ENCODE measurements around the gene PHACTR3. TPM values are rescaled to one million over a fixed set of nuclear protein-coding genes. Genes with fewer than 3 reads are reported as not detected.

Gene PHACTR3
- total RNA-seq, 1 experiment from 2014 or later, result not detected

DNA sequence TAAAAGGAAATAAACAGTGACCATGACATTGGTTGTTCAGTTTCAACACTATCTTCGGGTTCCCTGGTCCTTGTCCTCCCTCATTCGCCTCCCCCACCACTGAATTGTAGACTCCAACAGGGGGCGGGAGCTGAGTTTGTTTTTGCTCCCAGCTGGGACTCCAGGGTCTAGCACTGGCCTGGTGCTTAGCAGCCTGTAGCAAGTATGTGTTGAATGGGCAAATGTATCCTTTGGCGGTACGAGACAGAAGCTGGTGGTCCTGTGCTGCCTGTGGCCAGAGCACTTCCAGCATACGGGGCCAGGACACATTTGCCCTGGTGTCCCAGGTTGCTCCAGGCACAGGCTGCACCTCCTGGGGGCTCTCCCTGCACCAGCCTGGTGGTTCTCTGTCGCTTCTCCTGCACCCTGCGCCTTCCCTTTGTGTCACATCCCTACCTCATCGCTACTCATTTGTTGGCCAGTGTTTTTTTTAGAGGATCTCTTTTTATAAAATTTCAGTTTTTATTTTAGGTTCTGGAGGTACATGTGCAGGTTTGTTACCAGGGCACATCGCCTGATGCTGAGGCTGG is 40.1 kb downstream of the PHACTR3 start:
- H3K4me3 Mint-ChIP-seq, result no peak overlapping the region
- no peaks in the 10 kb centered on the region for H3K4me1 Mint-ChIP-seq
- H3K4me1 ChIP-seq (ENCODE audit: insufficient read depth, low read length), result no peaks in the 10 kb centered on the region
- H4K5ac ChIP-seq (ENCODE audit: insufficient read length, low read depth, low read length), result no peak overlapping the region
- no peak overlapping the region for H3T11ph ChIP-seq (ENCODE audit: low read length)
- peaks cover 35% of the 10 kb centered on the region for H3K9me3 ChIP-seq (ENCODE audit: control insufficient read depth, low read depth, low read length)
- H3K56ac ChIP-seq (ENCODE audit: insufficient read length, low read depth, low read length), result no peak overlapping the region
- no peak overlapping the region for H2BK120ac ChIP-seq (ENCODE audit: low read depth, low read length, poor library complexity, severe bottlenecking)
- no peak overlapping the region for H2BK12ac ChIP-seq (ENCODE audit: insufficient read length, low read depth, low read length)
- H3K27me3 Mint-ChIP-seq (ENCODE audit: low read depth), result peaks cover 24% of the 10 kb centered on the region
- no peak overlapping the region for H2AFZ ChIP-seq (ENCODE audit: low read length)
- peaks cover 6 to 18% (median 9%) of the 10 kb centered on the region in 3 experiments; a peak in 5 of 7 replicates for H3K36me3 Mint-ChIP-seq (ENCODE audit: insufficient read depth in 1 of 3, low read depth in 3 of 3)
- H3K79me1 ChIP-seq (ENCODE audit: insufficient read depth, low read depth, low read length, poor library complexity, severe bottlenecking), result no peaks in the 10 kb centered on the region
- no peak overlapping the region for H2BK5ac ChIP-seq (ENCODE audit: insufficient read length, low read length)
- H2BK20ac ChIP-seq (ENCODE audit: low read depth, low read length, poor library complexity, severe bottlenecking), result no peak overlapping the region
- H4K20me1 ChIP-seq (ENCODE audit: control insufficient read depth, insufficient read depth, insufficient read length), result no peaks in the 10 kb centered on the region
- H2AK5ac ChIP-seq (ENCODE audit: insufficient read length, low read length), result no peak overlapping the region
- no peak for DNase-seq
- H3K9ac ChIP-seq (ENCODE audit: extremely low read depth, insufficient read length, low read length), result no peak overlapping the region
- WGBS (ENCODE audit: extremely low coverage, insufficient read length, low lambda C conversion rate), result no CpG with 5 or more reads among the region's 10 CpGs
- H3K23ac ChIP-seq (ENCODE audit: insufficient read length, low read depth, low read length), result no peak overlapping the region
- no peak overlapping the region for H2BK15ac ChIP-seq (ENCODE audit: low read depth, low read length)
- H3K27me3 ChIP-seq (ENCODE audit: insufficient read depth, low read length), result no peaks in the 10 kb centered on the region
- no peak overlapping the region for H3K18ac ChIP-seq (ENCODE audit: insufficient read length, low read depth, low read length)
- no peak overlapping the region; the same call in 1 of the 2 replicates for H3K14ac ChIP-seq (ENCODE audit: insufficient read depth, low read length)
- no peak overlapping the region for H3K4me2 ChIP-seq (ENCODE audit: insufficient read depth, insufficient read length, low read length)
- H3K79me2 ChIP-seq (ENCODE audit: insufficient read depth, low read length), result no peaks in the 10 kb centered on the region
- H3K27ac ChIP-seq (ENCODE audit: insufficient read length, low read depth, low read length), result no peak overlapping the region
- no peak overlapping the region for H3K27ac Mint-ChIP-seq
- H4K91ac ChIP-seq (ENCODE audit: insufficient read length, low read depth, low read length), result no peak overlapping the region
- no peaks in the 10 kb centered on the region for H3K23me2 ChIP-seq (ENCODE audit: insufficient read length, low read depth, low read length, poor library complexity, severe bottlenecking)
- H3K9me3 Mint-ChIP-seq, result peaks cover 34 to 95% of the 10 kb centered on the region in 2 experiments
- TF ChIP-seq, protein P1, sequence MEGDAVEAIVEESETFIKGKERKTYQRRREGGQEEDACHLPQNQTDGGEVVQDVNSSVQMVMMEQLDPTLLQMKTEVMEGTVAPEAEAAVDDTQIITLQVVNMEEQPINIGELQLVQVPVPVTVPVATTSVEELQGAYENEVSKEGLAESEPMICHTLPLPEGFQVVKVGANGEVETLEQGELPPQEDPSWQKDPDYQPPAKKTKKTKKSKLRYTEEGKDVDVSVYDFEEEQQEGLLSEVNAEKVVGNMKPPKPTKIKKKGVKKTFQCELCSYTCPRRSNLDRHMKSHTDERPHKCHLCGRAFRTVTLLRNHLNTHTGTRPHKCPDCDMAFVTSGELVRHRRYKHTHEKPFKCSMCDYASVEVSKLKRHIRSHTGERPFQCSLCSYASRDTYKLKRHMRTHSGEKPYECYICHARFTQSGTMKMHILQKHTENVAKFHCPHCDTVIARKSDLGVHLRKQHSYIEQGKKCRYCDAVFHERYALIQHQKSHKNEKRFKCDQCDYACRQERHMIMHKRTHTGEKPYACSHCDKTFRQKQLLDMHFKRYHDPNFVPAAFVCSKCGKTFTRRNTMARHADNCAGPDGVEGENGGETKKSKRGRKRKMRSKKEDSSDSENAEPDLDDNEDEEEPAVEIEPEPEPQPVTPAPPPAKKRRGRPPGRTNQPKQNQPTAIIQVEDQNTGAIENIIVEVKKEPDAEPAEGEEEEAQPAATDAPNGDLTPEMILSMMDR (conservative IDR thresholded peaks at IDR 0.05), result no peak
- H3K4ac ChIP-seq (ENCODE audit: low read depth, low read length), result no peak overlapping the region
- H4K8ac ChIP-seq (replicated peaks; ENCODE audit: insufficient read length, low read depth, low read length), result no peak overlapping the region

Data from H9 (cell line).